Left renal pelvis (tissue), 4 donors: ENCODE measurements around the gene CAVIN1. TPM values are rescaled to one million over a fixed set of nuclear protein-coding genes. Genes with fewer than 3 reads are reported as not detected.

ENCODE experiments used
- polyA plus RNA-seq, 4 donors: library from polyadenylated mRNA; unstranded; fragments of 120-200 nt; gene quantifications; one replicate each; pipeline ENCODE4 v1.2.1, GENCODE V29; 2013; ENCODE audit not compliant: insufficient read length in 4 of 4

CAVIN1 gene
- polyA plus RNA-seq, 4 donors = 61.8 to 275 (median 71.3) TPM

Other genes with a start within 250 kb of the CAVIN1 start
- under 1 TPM; 0.04 to 0.06 (median 0.04) TPM for gene KCNH4, start 242.1 kb downstream of the CAVIN1 start, polyA plus RNA-seq
- not detected for gene HCRT, start 237.8 kb downstream of the CAVIN1 start, polyA plus RNA-seq
- gene GHDC, start 228.8 kb downstream of the CAVIN1 start, polyA plus RNA-seq = 10 to 100 TPM in 3 of 4 donors, 1 to 10 TPM in 1; 7.6 to 22.3 (median 15.8) TPM
- 10 to 100 TPM; 37.1 to 57.3 (median 43.8) TPM for gene STAT5B, start 146.9 kb downstream of the CAVIN1 start, polyA plus RNA-seq
- 10 to 100 TPM in 1 of 4 donors, 1 to 10 TPM in 3; 5.4 to 15.3 (median 7.0) TPM for gene STAT5A, start 134.8 kb downstream of the CAVIN1 start, polyA plus RNA-seq
- 10 to 100 TPM; 59.7 to 70.3 (median 64.9) TPM for gene STAT3, start 34.8 kb downstream of the CAVIN1 start, polyA plus RNA-seq
- gene ATP6V0A1, start 35.6 kb upstream of the CAVIN1 start, polyA plus RNA-seq = 10 to 100 TPM; 36.7 to 60.6 (median 50.4) TPM
- gene NAGLU, start 113.0 kb upstream of the CAVIN1 start, polyA plus RNA-seq = 10 to 100 TPM; 18.2 to 30.7 (median 19.8) TPM
- 1 to 10 TPM; 2.2 to 5.8 (median 3.5) TPM for gene HSD17B1, start 129.7 kb upstream of the CAVIN1 start, polyA plus RNA-seq
- gene COASY, start 138.9 kb upstream of the CAVIN1 start, polyA plus RNA-seq = 10 to 100 TPM; 31.8 to 67.0 (median 48.0) TPM
- 10 to 100 TPM; 33.5 to 41.3 (median 36.0) TPM for gene MLX, start 143.8 kb upstream of the CAVIN1 start, polyA plus RNA-seq
- 10 to 100 TPM; 14.3 to 21.8 (median 18.6) TPM for gene PSMC3IP, start 154.5 kb upstream of the CAVIN1 start, polyA plus RNA-seq
- gene RETREG3, start 186.1 kb upstream of the CAVIN1 start, polyA plus RNA-seq = 10 to 100 TPM; 38.0 to 58.7 (median 46.7) TPM
- 10 to 100 TPM; 32.6 to 57.1 (median 52.7) TPM for gene TUBG1, start 186.4 kb upstream of the CAVIN1 start, polyA plus RNA-seq
- 10 to 100 TPM; 18.7 to 35.6 (median 28.6) TPM for gene TUBG2, start 236.0 kb upstream of the CAVIN1 start, polyA plus RNA-seq